ENCODE results near the gene NRF1. TPM values are rescaled to one million over a fixed set of nuclear protein-coding genes. Genes with fewer than 3 reads are reported as not detected.

NRF1 gene
- total and polyA plus RNA-seq, 2 of the 13 experiments (the other 11 are each of a cell fraction or from before 2014, with no cell fraction given): 9.3 to 10.1 TPM

DNA sequence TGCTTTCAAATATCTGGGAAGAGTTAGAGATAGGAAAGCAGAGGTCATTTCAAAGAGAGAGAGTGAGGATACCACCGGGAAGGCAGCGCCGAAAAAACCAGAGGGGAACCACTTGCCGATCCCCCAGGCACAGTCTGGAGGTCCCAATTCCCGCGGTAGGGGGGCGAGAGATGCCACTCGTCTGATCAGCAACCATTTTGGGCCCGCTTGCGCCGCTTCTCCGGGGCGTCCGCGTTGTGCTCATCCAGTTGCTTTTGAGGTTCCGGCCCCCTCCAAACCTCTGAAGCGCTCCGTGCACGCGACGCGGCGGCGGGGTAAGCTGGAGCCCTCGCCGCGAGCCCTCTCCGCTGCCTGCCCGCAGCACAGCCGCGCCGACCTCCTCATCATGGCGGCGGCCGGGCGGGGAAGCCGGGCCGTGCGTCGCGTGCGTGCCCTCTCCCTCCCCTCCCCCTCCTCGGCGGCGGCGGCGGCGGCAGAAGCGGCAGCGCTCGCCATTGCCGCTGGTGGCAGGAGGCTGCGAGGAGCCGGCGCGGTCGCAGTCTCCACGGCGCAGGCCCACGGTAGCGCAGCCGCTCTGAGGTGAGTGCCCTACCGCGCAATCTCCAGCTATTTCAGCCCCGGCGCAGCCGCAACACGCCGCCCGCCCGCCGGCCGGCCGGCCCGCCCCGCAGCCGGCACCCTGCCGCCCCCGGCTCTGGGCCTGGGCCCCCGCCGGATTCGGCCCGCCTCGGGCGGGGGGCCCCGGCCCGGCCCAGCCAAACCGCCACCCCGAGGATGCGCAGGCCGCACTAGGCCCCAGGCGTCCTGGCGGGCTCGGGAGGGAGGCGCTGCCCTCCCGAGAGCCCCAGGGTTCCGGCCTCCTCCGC is at the start of gene NRF1 (continued):
- TF ChIP-seq ZNF577 (CRISPR knock-in tag; IDR thresholded peaks at IDR 0.05; ENCODE audit: borderline replicate concordance, low read depth) (no peak), PHB2 (IDR thresholded peaks at IDR 0.05; ENCODE audit: partially characterized antibody) (no peak), TFDP1 (CRISPR knock-in tag; IDR thresholded peaks at IDR 0.05; ENCODE audit: borderline replicate concordance) (peak; percentile 82), ZBTB7A (CRISPR knock-in tag; IDR thresholded peaks at IDR 0.05) (0 out of 2 replicates have a peak, but pooled peaks have one; percentile 59), YEATS4 (CRISPR knock-in tag; IDR thresholded peaks at IDR 0.05; ENCODE audit: borderline replicate concordance) (peak; percentile 96), USF2 (IDR thresholded peaks at IDR 0.05; ENCODE audit: low read depth, low read length) (no peak), USF2 (CRISPR knock-in tag; IDR thresholded peaks at IDR 0.05; ENCODE audit: borderline replicate concordance) (no peak), ZNF513 (CRISPR knock-in tag; conservative IDR thresholded peaks at IDR 0.05) (no peak), ISX (CRISPR knock-in tag; conservative IDR thresholded peaks at IDR 0.05) (no peak), ZNF777 (CRISPR knock-in tag; IDR thresholded peaks at IDR 0.05) (peak; percentile 44; the same call in 1 of the 2 replicates), HDAC2 (CRISPR knock-in tag; IDR thresholded peaks at IDR 0.05) (0 out of 2 replicates have a peak, but pooled peaks have one; percentile 28), IRX3 (CRISPR knock-in tag; IDR thresholded peaks at IDR 0.05; ENCODE audit: borderline replicate concordance, low read depth) (no peak; the same call in 1 of the 2 replicates), KMT2B (CRISPR knock-in tag; IDR thresholded peaks at IDR 0.05) (no peak), NFIC (IDR thresholded peaks at IDR 0.05; ENCODE audit: low read length) (no peak), POLR2AphosphoS2 (IDR thresholded peaks at IDR 0.05; ENCODE audit: low read depth, low read length) (no peak), RXRB (CRISPR knock-in tag; IDR thresholded peaks at IDR 0.05; ENCODE audit: borderline replicate concordance) (0 out of 2 replicates have a peak, but pooled peaks have one; percentile 13), RARG (CRISPR knock-in tag; IDR thresholded peaks at IDR 0.05; ENCODE audit: low read depth) (no peak), MYNN (CRISPR knock-in tag; IDR thresholded peaks at IDR 0.05; ENCODE audit: low read depth) (no peak; the same call in 1 of the 2 replicates), TERF1 (CRISPR knock-in tag; IDR thresholded peaks at IDR 0.05) (no peak), RARA (CRISPR knock-in tag; IDR thresholded peaks at IDR 0.05) (no peak)
- TF ChIP-seq, protein P1, sequence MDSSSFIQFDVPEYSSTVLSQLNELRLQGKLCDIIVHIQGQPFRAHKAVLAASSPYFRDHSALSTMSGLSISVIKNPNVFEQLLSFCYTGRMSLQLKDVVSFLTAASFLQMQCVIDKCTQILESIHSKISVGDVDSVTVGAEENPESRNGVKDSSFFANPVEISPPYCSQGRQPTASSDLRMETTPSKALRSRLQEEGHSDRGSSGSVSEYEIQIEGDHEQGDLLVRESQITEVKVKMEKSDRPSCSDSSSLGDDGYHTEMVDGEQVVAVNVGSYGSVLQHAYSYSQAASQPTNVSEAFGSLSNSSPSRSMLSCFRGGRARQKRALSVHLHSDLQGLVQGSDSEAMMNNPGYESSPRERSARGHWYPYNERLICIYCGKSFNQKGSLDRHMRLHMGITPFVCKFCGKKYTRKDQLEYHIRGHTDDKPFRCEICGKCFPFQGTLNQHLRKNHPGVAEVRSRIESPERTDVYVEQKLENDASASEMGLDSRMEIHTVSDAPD (CRISPR knock-in tag; IDR thresholded peaks at IDR 0.05): 0 out of 2 replicates have a peak, but pooled peaks have one; percentile 24
